Measurements from ENCODE around the gene SMARCD3. TPM values are rescaled to one million over a fixed set of nuclear protein-coding genes. Genes with fewer than 3 reads are reported as not detected.

SMARCD3 gene
- total and polyA plus RNA-seq, 4 donors = 1.8 to 5.6 (median 2.1) TPM

GRCh38 chr7:151274396-151274795 is 25.9 kb upstream of the SMARCD3 start:
- DNase-seq (ENCODE audit: low spot score) = no peak
- Histone ChIP-seq H3K27me3 (ENCODE audit: control insufficient read depth in 4 of 4, insufficient read depth in 4 of 4, low read length in 3 of 4) (peaks cover 0 to 4% (median 0%) of the 10 kb centered on the region in 4 donors), H3K27ac (ENCODE audit: low read depth in 1 of 2, low read length in 2 of 2) (no peak overlapping the region), H3K4me1 (ENCODE audit: control insufficient read depth in 4 of 4, insufficient read depth in 4 of 4, low read length in 3 of 4) (peaks cover 0 to 6% (median 0%) of the 10 kb centered on the region in 4 donors), H3K9me3 (ENCODE audit: control insufficient read depth in 4 of 4, low read length in 3 of 4) (no peaks in the 10 kb centered on the region), H3K9ac (ENCODE audit: low read depth in 1 of 2, low read length in 2 of 2) (no peak overlapping the region), H3K4me3 (ENCODE audit: low read depth in 1 of 3, low read length in 3 of 3) (no peak overlapping the region), H3K36me3 (ENCODE audit: control insufficient read depth in 4 of 4, insufficient read depth in 3 of 4, low read depth in 1 of 4, low read length in 3 of 4) (no peaks in the 10 kb centered on the region)
- TF ChIP-seq JUND (IDR thresholded peaks at IDR 0.05) (no peak), FOXA2 (IDR thresholded peaks at IDR 0.05) (no peak), CTCF (IDR thresholded peaks at IDR 0.05; ENCODE audit: low read depth, low read length, missing input control) (no peak), HNF4G (IDR thresholded peaks at IDR 0.05) (no peak), RAD21 (IDR thresholded peaks at IDR 0.05) (no peak), EGR1 (IDR thresholded peaks at IDR 0.05; ENCODE audit: low read depth in 2 of 2) (no peak), YY1 (IDR thresholded peaks at IDR 0.05) (no peak), TAF1 (conservative IDR thresholded peaks at IDR 0.05) (no peak), REST (IDR thresholded peaks at IDR 0.05) (no peak), GABPA (IDR thresholded peaks at IDR 0.05 in 1 of 2, conservative IDR thresholded peaks at IDR 0.05 in 1 of 2) (no peak)
- WGBS = 95% methylated on average over 9 of the region's 9 CpGs

- 81% methylated on average over 9 of the region's 9 CpGs for WGBS
- H3K9me3 ChIP-seq (ENCODE audit: control insufficient read depth in 4 of 4, low read length in 3 of 4) = no peaks in the 10 kb centered on the region
- peaks cover 0 to 6% (median 0%) of the 10 kb centered on the region in 4 donors for H3K4me1 ChIP-seq (ENCODE audit: control insufficient read depth in 4 of 4, insufficient read depth in 4 of 4, low read length in 3 of 4)
- H3K4me3 ChIP-seq (ENCODE audit: low read depth in 1 of 3, low read length in 3 of 3) = no peak overlapping the region
- DNase-seq (ENCODE audit: low spot score) = no peak
- no peak overlapping the region for H3K9ac ChIP-seq (ENCODE audit: low read depth in 1 of 2, low read length in 2 of 2)
- H3K27ac ChIP-seq (ENCODE audit: low read depth in 1 of 2, low read length in 2 of 2) = no peak overlapping the region
- no peak for TF ChIP-seq NR2F2 (IDR thresholded peaks at IDR 0.05)
- TF ChIP-seq FOXA1 (IDR thresholded peaks at IDR 0.05) = no peak
- TF ChIP-seq RAD21 (IDR thresholded peaks at IDR 0.05) = no peak
- no peak for TF ChIP-seq FOXA2 (IDR thresholded peaks at IDR 0.05)
- no peak for TF ChIP-seq REST (IDR thresholded peaks at IDR 0.05)
- no peak for TF ChIP-seq JUND (IDR thresholded peaks at IDR 0.05)
- TF ChIP-seq ZBTB33 (IDR thresholded peaks at IDR 0.05) = no peak
- TF ChIP-seq MAX (IDR thresholded peaks at IDR 0.05) = no peak
- TF ChIP-seq HNF4G (IDR thresholded peaks at IDR 0.05) = no peak
- H3K36me3 ChIP-seq (ENCODE audit: control insufficient read depth in 4 of 4, insufficient read depth in 3 of 4, low read depth in 1 of 4, low read length in 3 of 4) = no peaks in the 10 kb centered on the region
- H3K27me3 ChIP-seq (ENCODE audit: control insufficient read depth in 4 of 4, insufficient read depth in 4 of 4, low read length in 3 of 4) = peaks cover 0 to 4% (median 0%) of the 10 kb centered on the region in 4 donors
These were observed 25.3 kb upstream of the SMARCD3 start for GRCh38 chr7:151273651-151274390.
